ENCODE data around the gene DST.
A peak's percentile ranks its signal among the peaks of the same experiment; 100 is the strongest.

DST gene

DNA sequence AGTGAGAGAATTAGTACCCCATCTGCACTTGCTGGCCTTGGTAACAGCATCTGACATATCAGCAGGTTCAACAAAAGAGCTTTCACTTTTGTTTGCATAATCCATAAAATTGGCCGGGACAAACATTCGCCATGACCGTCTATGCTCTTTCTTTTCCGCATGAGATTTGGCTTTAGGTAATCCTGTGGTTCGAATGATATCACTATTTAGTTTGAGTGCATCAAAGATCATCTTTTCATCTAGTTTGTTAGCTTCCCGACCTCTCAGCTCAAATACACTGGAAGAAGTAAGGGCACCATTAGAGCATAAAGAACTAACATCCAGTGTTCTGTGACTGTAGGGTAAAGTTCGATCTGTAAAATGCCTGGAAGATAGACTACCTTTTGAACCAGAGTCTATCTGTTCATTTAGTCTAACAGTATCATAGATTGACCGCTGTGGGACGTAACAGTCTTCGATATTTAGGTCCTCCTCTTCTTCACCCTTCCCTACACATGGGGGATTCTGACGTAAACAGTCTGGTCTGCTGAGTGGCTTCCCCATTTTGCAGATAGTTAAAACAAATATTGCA is 101.6 kb downstream of the DST start:
- H3K9me3 ChIP-seq (ENCODE audit: control extremely low read depth in 1 of 5, control insufficient read depth in 4 of 5, insufficient read depth in 2 of 5, low read depth in 1 of 5, low read length in 4 of 5) = no peaks in the 10 kb centered on the region
- peaks cover 0 to 5% (median 1%) of the 10 kb centered on the region in 4 experiments for H3K36me3 ChIP-seq (ENCODE audit: control insufficient read depth in 4 of 4, insufficient read depth in 4 of 4, low read length in 3 of 4)
- WGBS (ENCODE audit: insufficient coverage) = 80% methylated on average over 9 of the region's 11 CpGs
- no peaks in the 10 kb centered on the region for H3K27me3 ChIP-seq (replicated peaks in 2 of 5; ENCODE audit: control insufficient read depth in 4 of 5, insufficient read depth in 5 of 5, low read length in 4 of 5)
- H3K27ac ChIP-seq (ENCODE audit: insufficient read depth in 1 of 2, low read depth in 1 of 2, low read length in 2 of 2, poor library complexity in 1 of 2, severe bottlenecking in 2 of 2) = peak overlapping the region in 1 of 2 experiments; percentile 85
- POLR2A ChIA-PET = interaction anchor here (0.6 kb wide), 1 partner anchor 36 kb away, joined by 5 read pairs; no protein-coding TSS in a partner anchor
- CTCF ChIA-PET = interaction anchor here (2.6 kb wide), 1 partner anchor 11 kb away, joined by 10 read pairs; no protein-coding TSS in a partner anchor
- peak overlapping the region in 4 of 7 experiments; percentile 3 to 93 (median 74) for H3K4me3 ChIP-seq (ENCODE audit: control insufficient read depth in 1 of 7, extremely low read depth in 1 of 7, insufficient read depth in 4 of 7, low read depth in 2 of 7, low read length in 6 of 7)
- DNase-seq = peak in 2 of 3 donors; percentile 17 to 41
- H3K4me1 ChIP-seq (ENCODE audit: control extremely low read depth in 1 of 4, control insufficient read depth in 4 of 4, insufficient read depth in 4 of 4, low read length in 3 of 4) = peaks cover 17 to 40% (median 28%) of the 10 kb centered on the region in 4 experiments

DNA sequence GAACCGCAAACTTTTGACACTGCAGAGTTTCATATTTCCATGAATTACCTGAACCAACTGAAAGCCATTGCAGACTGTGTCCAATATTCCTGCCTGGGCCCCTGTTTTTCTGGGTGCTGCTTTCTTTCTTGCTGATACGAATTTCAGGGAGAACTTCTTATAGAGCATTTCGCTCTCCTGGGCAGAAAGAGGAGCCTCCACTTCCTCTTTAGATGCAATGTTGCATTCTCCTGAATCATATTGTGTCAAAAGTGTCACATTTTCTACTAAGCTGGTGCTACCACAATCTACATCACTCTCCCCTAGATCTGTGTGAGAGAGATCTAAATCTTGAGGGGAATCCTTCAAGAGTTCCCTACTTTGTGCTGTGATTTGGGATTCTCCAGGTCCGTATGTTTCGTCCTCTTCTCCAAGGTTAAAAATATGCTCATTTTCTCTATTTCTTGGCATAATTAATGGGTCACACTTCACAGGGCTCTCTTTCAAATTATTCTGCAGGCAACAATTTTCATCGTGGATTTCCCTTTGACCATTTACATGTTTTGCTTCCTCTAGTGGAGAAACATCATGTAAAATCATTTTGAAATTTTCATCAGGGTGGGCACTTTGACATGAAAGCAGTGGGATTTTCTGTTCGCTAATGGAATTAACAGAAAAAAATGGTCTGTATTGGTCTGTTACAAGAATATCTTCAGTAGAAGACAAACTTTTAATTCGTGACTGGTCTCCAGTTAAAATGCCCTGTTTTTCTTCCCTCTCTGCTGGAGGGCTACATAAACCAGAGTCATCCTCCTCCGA is 102.3 kb downstream of the DST start:
- Histone ChIP-seq H3K4me3 (ENCODE audit: control insufficient read depth in 1 of 7, extremely low read depth in 1 of 7, insufficient read depth in 4 of 7, low read depth in 2 of 7, low read length in 6 of 7) (peak overlapping the region in 5 of 7 experiments; percentile 5 to 93 (median 43)), H3K27me3 (replicated peaks in 2 of 5; ENCODE audit: control insufficient read depth in 4 of 5, insufficient read depth in 5 of 5, low read length in 4 of 5) (no peaks in the 10 kb centered on the region), H3K4me1 (ENCODE audit: control extremely low read depth in 1 of 4, control insufficient read depth in 4 of 4, insufficient read depth in 4 of 4, low read length in 3 of 4) (peaks cover 17 to 40% (median 28%) of the 10 kb centered on the region in 4 experiments), H3K9me3 (ENCODE audit: control extremely low read depth in 1 of 5, control insufficient read depth in 4 of 5, insufficient read depth in 2 of 5, low read depth in 1 of 5, low read length in 4 of 5) (no peaks in the 10 kb centered on the region), H3K36me3 (ENCODE audit: control insufficient read depth in 4 of 4, insufficient read depth in 4 of 4, low read length in 3 of 4) (peaks cover 0 to 5% (median 1%) of the 10 kb centered on the region in 4 experiments), H3K27ac (ENCODE audit: insufficient read depth in 1 of 2, low read depth in 1 of 2, low read length in 2 of 2, poor library complexity in 1 of 2, severe bottlenecking in 2 of 2) (peak overlapping the region in 1 of 2 experiments; percentile 44)
- DNase-seq = peak in 2 of 3 donors; percentile 52 to 66
- POLR2A ChIA-PET = no interaction called here
- CTCF ChIA-PET = interaction anchor here (0.9 to 2.6 kb wide), 2 partner anchors 10 to 12 kb away, joined by 3 to 10 read pairs; no protein-coding TSS in a partner anchor
- WGBS (ENCODE audit: insufficient coverage) = 79% methylated on average over 5 of the region's 9 CpGs

DNA sequence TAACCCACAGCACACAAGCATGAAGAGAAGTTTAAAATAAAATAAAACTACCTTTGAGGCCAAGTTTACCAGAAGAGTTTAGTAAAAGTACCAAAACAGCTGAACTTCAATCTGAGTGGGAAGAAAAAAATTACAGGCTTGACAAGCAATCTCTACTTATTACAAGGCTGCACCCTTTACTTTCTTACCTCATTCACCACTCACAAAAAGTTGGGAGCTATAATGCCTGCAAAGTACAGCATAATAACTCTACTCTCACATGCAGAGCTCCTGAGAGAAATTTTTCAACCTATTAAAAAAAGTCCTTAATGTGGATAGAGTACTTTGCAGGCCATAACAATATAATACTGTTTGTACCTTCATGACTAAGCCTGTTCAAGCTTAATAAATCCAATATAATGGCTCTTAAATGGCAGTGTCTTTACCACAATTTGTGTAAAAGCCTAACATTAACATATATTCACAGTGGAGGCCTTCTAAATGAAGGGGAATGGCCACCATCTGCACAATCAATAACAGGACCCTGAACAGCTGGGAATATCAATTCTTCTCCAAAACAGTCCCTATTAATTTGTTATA is 103.1 kb downstream of the DST start:
- H3K27ac ChIP-seq (ENCODE audit: insufficient read depth in 1 of 2, low read depth in 1 of 2, low read length in 2 of 2, poor library complexity in 1 of 2, severe bottlenecking in 2 of 2) = no peak overlapping the region
- CTCF ChIA-PET = interaction anchor here (0.8 to 2.3 kb wide), 4 partner anchors 9 to 60 kb away, joined by 3 to 7 read pairs (median 3); no protein-coding TSS in a partner anchor

DNA sequence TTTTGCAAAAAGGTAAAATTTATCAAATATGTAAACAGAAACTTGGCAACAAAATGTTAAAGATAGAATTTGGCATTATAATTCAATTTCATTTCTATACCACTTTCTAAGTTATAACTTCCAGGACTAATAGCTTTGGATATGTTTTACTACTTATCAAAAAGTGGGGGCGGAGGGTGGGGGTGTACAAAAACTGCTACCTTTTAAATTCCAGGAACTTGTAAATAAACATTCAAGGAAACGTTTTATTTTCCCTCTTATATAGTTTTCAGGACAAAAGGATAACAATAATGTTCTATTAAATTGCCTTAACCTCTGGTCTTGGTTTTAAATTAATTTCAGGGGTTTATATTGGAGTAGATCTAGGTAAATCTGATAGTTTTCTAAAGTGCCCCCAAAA is 103.8 kb downstream of the DST start:
- no peak for DNase-seq
- Histone ChIP-seq H3K27ac (ENCODE audit: insufficient read depth in 1 of 2, low read depth in 1 of 2, low read length in 2 of 2, poor library complexity in 1 of 2, severe bottlenecking in 2 of 2) (no peak overlapping the region), H3K9me3 (ENCODE audit: control extremely low read depth in 1 of 5, control insufficient read depth in 4 of 5, insufficient read depth in 2 of 5, low read depth in 1 of 5, low read length in 4 of 5) (no peaks in the 10 kb centered on the region), H3K4me1 (ENCODE audit: control extremely low read depth in 1 of 4, control insufficient read depth in 4 of 4, insufficient read depth in 4 of 4, low read length in 3 of 4) (peaks cover 17 to 40% (median 28%) of the 10 kb centered on the region in 4 experiments), H3K27me3 (replicated peaks in 2 of 5; ENCODE audit: control insufficient read depth in 4 of 5, insufficient read depth in 5 of 5, low read length in 4 of 5) (no peaks in the 10 kb centered on the region), H3K36me3 (ENCODE audit: control insufficient read depth in 4 of 4, insufficient read depth in 4 of 4, low read length in 3 of 4) (peaks cover 0 to 18% (median 6%) of the 10 kb centered on the region in 4 experiments), H3K4me3 (ENCODE audit: control insufficient read depth in 1 of 7, extremely low read depth in 1 of 7, insufficient read depth in 4 of 7, low read depth in 2 of 7, low read length in 6 of 7) (no peak overlapping the region)
- ChIA-PET POLR2A (interaction anchor here (1.1 kb wide), 1 partner anchor 16 kb away, joined by 3 read pairs; no protein-coding TSS in a partner anchor), CTCF (interaction anchor here (0.6 to 2.3 kb wide), 3 partner anchors 10 to 1212 kb away, joined by 3 to 7 read pairs (median 3); no protein-coding TSS in a partner anchor)
- no CpG with 5 or more reads among the region's 2 CpGs for WGBS (ENCODE audit: insufficient coverage)

More for the DNA sequence above, 103.1 kb downstream of the DST start:
- Histone ChIP-seq H3K4me3 (ENCODE audit: control insufficient read depth in 1 of 7, extremely low read depth in 1 of 7, insufficient read depth in 4 of 7, low read depth in 2 of 7, low read length in 6 of 7) (peak overlapping the region in 5 of 7 experiments; percentile 5 to 93 (median 22)), H3K36me3 (ENCODE audit: control insufficient read depth in 4 of 4, insufficient read depth in 4 of 4, low read length in 3 of 4) (peaks cover 0 to 13% (median 5%) of the 10 kb centered on the region in 4 experiments), H3K4me1 (ENCODE audit: control extremely low read depth in 1 of 4, control insufficient read depth in 4 of 4, insufficient read depth in 4 of 4, low read length in 3 of 4) (peaks cover 17 to 40% (median 28%) of the 10 kb centered on the region in 4 experiments), H3K27me3 (replicated peaks in 2 of 5; ENCODE audit: control insufficient read depth in 4 of 5, insufficient read depth in 5 of 5, low read length in 4 of 5) (no peaks in the 10 kb centered on the region), H3K9me3 (ENCODE audit: control extremely low read depth in 1 of 5, control insufficient read depth in 4 of 5, insufficient read depth in 2 of 5, low read depth in 1 of 5, low read length in 4 of 5) (no peaks in the 10 kb centered on the region)
- POLR2A ChIA-PET = interaction anchor here (1.1 kb wide), 1 partner anchor 17 kb away, joined by 3 read pairs; no protein-coding TSS in a partner anchor
- peak in 1 of 3 donors; percentile 6 for DNase-seq

DNA sequence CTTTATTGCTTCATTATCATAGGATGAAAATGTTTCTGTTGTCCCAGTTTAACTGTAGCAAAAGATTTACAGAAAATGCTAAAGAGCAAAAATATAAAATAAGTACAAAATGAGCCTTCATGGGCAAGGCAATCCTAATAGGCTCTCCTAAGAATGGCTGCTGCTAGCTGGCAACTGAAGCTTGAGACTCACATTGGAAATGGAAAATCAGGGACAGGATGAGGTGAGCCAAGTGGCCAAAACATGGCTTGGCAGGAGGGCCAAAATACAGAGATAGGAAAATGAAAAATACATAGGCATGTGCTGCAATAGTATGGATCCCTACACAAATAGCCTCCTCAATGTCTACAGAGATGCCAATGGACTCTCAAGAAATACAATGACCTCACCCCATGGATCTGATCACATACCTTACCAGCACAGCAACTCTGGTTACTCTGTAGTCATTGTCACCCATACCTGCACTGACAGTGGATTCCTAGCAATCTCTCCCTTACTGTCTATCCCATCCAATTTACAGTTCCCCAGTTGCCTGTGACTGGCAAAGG is 105.4 kb downstream of the DST start:
- Histone ChIP-seq H3K9me3 (ENCODE audit: control extremely low read depth in 1 of 5, control insufficient read depth in 4 of 5, insufficient read depth in 2 of 5, low read depth in 1 of 5, low read length in 4 of 5) (no peaks in the 10 kb centered on the region), H3K4me3 (ENCODE audit: control insufficient read depth in 1 of 7, extremely low read depth in 1 of 7, insufficient read depth in 4 of 7, low read depth in 2 of 7, low read length in 6 of 7) (no peak overlapping the region), H3K4me1 (ENCODE audit: control extremely low read depth in 1 of 4, control insufficient read depth in 4 of 4, insufficient read depth in 4 of 4, low read length in 3 of 4) (peaks cover 17 to 32% (median 23%) of the 10 kb centered on the region in 4 experiments), H3K27me3 (replicated peaks in 2 of 5; ENCODE audit: control insufficient read depth in 4 of 5, insufficient read depth in 5 of 5, low read length in 4 of 5) (no peaks in the 10 kb centered on the region), H3K36me3 (ENCODE audit: control insufficient read depth in 4 of 4, insufficient read depth in 4 of 4, low read length in 3 of 4) (peaks cover 2 to 19% (median 7%) of the 10 kb centered on the region in 4 experiments), H3K27ac (ENCODE audit: insufficient read depth in 1 of 2, low read depth in 1 of 2, low read length in 2 of 2, poor library complexity in 1 of 2, severe bottlenecking in 2 of 2) (no peak overlapping the region)
- ChIA-PET POLR2A (no interaction called here), CTCF (interaction anchor here (2.3 kb wide), 1 partner anchor 11 kb away, joined by 7 read pairs; no protein-coding TSS in a partner anchor)
- no peak for DNase-seq

DNA sequence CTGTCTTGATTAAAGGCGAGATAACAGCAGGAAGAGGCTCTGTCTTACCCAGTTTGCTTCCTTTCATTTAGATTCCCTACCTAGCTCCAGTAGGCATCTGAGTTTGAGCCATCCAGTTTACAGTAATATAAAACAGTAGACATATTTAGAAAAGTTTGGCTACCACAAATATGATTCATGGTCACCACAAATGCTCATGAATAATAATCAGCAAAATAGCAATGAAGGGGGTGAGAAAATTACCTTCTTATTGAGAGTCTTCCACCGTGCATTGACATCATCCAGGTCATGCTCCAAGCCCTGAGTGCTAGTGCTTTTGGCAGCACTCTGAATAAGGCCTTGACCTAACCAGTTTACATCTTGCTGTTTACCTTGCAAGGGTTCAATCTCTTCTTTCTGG is 106.2 kb downstream of the DST start:
- CTCF ChIA-PET = no interaction called here
- Histone ChIP-seq H3K36me3 (ENCODE audit: control insufficient read depth in 4 of 4, insufficient read depth in 4 of 4, low read length in 3 of 4) (peaks cover 6 to 26% (median 12%) of the 10 kb centered on the region in 4 experiments), H3K27me3 (replicated peaks in 2 of 5; ENCODE audit: control insufficient read depth in 4 of 5, insufficient read depth in 5 of 5, low read length in 4 of 5) (no peaks in the 10 kb centered on the region), H3K9me3 (ENCODE audit: control extremely low read depth in 1 of 5, control insufficient read depth in 4 of 5, insufficient read depth in 2 of 5, low read depth in 1 of 5, low read length in 4 of 5) (no peaks in the 10 kb centered on the region), H3K4me3 (ENCODE audit: control insufficient read depth in 1 of 7, extremely low read depth in 1 of 7, insufficient read depth in 4 of 7, low read depth in 2 of 7, low read length in 6 of 7) (no peak overlapping the region), H3K4me1 (ENCODE audit: control extremely low read depth in 1 of 4, control insufficient read depth in 4 of 4, insufficient read depth in 4 of 4, low read length in 3 of 4) (peaks cover 11 to 25% (median 19%) of the 10 kb centered on the region in 4 experiments), H3K27ac (ENCODE audit: insufficient read depth in 1 of 2, low read depth in 1 of 2, low read length in 2 of 2, poor library complexity in 1 of 2, severe bottlenecking in 2 of 2) (no peak overlapping the region)
- DNase-seq = no peak
- 94% methylated on average over 2 of the region's 2 CpGs for WGBS (ENCODE audit: insufficient coverage)
- POLR2A ChIA-PET = no interaction called here

All from common myeloid progenitor, CD34-positive (primary cell).